ENCODE results near the gene PPM1L. TPM values are rescaled to one million over a fixed set of nuclear protein-coding genes. Genes with fewer than 3 reads are reported as not detected.

Gene PPM1L
- total and polyA plus RNA-seq, 2 of the 13 experiments (the other 11 are each of a cell fraction or from before 2014, with no cell fraction given) = 0.22 to 1.4 TPM

DNA sequence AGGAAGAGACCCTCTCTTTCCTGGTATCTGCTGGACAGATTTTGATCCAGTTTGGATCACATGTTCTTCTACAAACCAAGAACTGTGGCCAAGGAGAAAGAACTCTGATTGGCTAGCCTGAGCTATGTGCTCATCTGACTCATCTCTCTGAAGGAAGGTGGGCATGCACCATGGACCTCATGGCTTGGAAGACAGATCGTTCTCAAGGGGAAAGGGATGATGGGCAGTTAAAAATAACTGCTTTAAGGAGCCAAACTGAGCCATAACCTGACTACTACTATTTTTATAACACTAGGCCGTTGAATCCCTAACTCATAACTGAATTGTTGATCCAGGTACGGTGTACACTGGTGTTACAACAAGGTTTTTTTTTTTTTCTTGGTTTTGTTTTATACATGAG lies 236.7 kb downstream of the PPM1L start (continued):
- TF ChIP-seq ZFP90 (CRISPR knock-in tag; IDR thresholded peaks at IDR 0.05; ENCODE audit: borderline replicate concordance) (no peak), ZNF335 (CRISPR knock-in tag; IDR thresholded peaks at IDR 0.05) (no peak), ZNF800 (CRISPR knock-in tag; IDR thresholded peaks at IDR 0.05) (no peak), ZFP36L2 (CRISPR knock-in tag; IDR thresholded peaks at IDR 0.05) (no peak), ZC3H13 (CRISPR knock-in tag; IDR thresholded peaks at IDR 0.05) (no peak), ZNF512 (CRISPR knock-in tag; IDR thresholded peaks at IDR 0.05) (no peak)
- TF ChIP-seq, protein P1, sequence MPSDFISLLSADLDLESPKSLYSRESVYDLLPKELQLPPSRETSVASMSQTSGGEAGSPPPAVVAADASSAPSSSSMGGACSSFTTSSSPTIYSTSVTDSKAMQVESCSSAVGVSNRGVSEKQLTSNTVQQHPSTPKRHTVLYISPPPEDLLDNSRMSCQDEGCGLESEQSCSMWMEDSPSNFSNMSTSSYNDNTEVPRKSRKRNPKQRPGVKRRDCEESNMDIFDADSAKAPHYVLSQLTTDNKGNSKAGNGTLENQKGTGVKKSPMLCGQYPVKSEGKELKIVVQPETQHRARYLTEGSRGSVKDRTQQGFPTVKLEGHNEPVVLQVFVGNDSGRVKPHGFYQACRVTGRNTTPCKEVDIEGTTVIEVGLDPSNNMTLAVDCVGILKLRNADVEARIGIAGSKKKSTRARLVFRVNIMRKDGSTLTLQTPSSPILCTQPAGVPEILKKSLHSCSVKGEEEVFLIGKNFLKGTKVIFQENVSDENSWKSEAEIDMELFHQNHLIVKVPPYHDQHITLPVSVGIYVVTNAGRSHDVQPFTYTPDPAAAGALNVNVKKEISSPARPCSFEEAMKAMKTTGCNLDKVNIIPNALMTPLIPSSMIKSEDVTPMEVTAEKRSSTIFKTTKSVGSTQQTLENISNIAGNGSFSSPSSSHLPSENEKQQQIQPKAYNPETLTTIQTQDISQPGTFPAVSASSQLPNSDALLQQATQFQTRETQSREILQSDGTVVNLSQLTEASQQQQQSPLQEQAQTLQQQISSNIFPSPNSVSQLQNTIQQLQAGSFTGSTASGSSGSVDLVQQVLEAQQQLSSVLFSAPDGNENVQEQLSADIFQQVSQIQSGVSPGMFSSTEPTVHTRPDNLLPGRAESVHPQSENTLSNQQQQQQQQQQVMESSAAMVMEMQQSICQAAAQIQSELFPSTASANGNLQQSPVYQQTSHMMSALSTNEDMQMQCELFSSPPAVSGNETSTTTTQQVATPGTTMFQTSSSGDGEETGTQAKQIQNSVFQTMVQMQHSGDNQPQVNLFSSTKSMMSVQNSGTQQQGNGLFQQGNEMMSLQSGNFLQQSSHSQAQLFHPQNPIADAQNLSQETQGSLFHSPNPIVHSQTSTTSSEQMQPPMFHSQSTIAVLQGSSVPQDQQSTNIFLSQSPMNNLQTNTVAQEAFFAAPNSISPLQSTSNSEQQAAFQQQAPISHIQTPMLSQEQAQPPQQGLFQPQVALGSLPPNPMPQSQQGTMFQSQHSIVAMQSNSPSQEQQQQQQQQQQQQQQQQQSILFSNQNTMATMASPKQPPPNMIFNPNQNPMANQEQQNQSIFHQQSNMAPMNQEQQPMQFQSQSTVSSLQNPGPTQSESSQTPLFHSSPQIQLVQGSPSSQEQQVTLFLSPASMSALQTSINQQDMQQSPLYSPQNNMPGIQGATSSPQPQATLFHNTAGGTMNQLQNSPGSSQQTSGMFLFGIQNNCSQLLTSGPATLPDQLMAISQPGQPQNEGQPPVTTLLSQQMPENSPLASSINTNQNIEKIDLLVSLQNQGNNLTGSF (CRISPR knock-in tag; IDR thresholded peaks at IDR 0.05) = no peak

All from HepG2 (cell line).